Endodermal cell (in vitro differentiated cells): Measurements from ENCODE around the gene ZDHHC11. TPM values are rescaled to one million over a fixed set of nuclear protein-coding genes. Genes with fewer than 3 reads are reported as not detected.
"Not testable (repeated sequence)": the region's sequence is repeated elsewhere in the genome, so short reads cannot be mapped to it uniquely, and the experiment has no call there.

Source experiments
- DNase-seq: peaks from one replicate; pipeline ENCODE4 v3.0.0-alpha.2; 2017
- H3K27ac ChIP-seq: 2 replicates; pipeline ENCODE4 v1.5.1; 2013; ENCODE audit warnings: mild to moderate bottlenecking, low read depth, low read length, moderate library complexity
- H3K27me3 ChIP-seq: 2 replicates; pipeline ENCODE4 v1.6.1; 2013; ENCODE audit warnings: mild to moderate bottlenecking, low read length, moderate library complexity; ENCODE audit not compliant: insufficient read depth, control insufficient read depth, poor library complexity, severe bottlenecking
- H3K36me3 ChIP-seq: 2 replicates; pipeline ENCODE4 v1.7.0; 2013; ENCODE audit warnings: mild to moderate bottlenecking, low read length, moderate library complexity; ENCODE audit not compliant: control insufficient read depth, insufficient read depth
- H3K4me1 ChIP-seq: one replicate; pipeline ENCODE4 v1.7.0; 2013; ENCODE audit warnings: low read length; ENCODE audit not compliant: control insufficient read depth, insufficient read depth
- H3K4me3 ChIP-seq: 2 replicates; pipeline ENCODE4 v1.5.1; 2013; ENCODE audit warnings: mild to moderate bottlenecking, low read length, moderate library complexity
- H3K9ac ChIP-seq: 2 replicates; pipeline ENCODE4 v1.6.1; 2013; ENCODE audit warnings: mild to moderate bottlenecking, low read length, moderate library complexity; ENCODE audit not compliant: poor library complexity, severe bottlenecking; ENCODE audit errors: extremely low read depth
- H3K9me3 ChIP-seq: 2 replicates; pipeline ENCODE4 v1.6.1; 2013; ENCODE audit warnings: mild to moderate bottlenecking, low read length, moderate library complexity; ENCODE audit not compliant: control insufficient read depth
- H3K27ac Mint-ChIP-seq: 2 replicates; pipeline ENCODE4 v1.8.0; 2020; ENCODE audit warnings: mixed read lengths
- H3K27me3 Mint-ChIP-seq: 2 replicates; pipeline ENCODE4 v1.8.0; 2021; ENCODE audit warnings: mild to moderate bottlenecking, mixed read lengths; ENCODE audit not compliant: insufficient read depth
- H3K36me3 Mint-ChIP-seq: 2 replicates; pipeline ENCODE4 v1.8.0; 2020; ENCODE audit warnings: low read depth, mixed read lengths
- H3K4me1 Mint-ChIP-seq: 2 replicates; pipeline ENCODE4 v1.8.0; 2020; ENCODE audit warnings: mixed read lengths
- H3K4me3 Mint-ChIP-seq: 2 replicates; pipeline ENCODE4 v1.8.0; 2020; ENCODE audit warnings: mild to moderate bottlenecking, moderate library complexity, mixed read lengths
- H3K9me3 Mint-ChIP-seq: 2 replicates; pipeline ENCODE4 v1.8.0; 2020; ENCODE audit warnings: mild to moderate bottlenecking, mixed read lengths
- CTCF ChIP-seq: fragments of 200-600 bp; sonication (generic); conservative IDR thresholded peaks from 2 replicates; pipeline ENCODE4 v1.5.0; 2021; ENCODE audit warnings: antibody characterized with exemption, mild to moderate bottlenecking
- WGBS, 2 experiments: methylation state at CpG; one replicate each; pipeline versions ENCODE4 v1.1.5 to v1.1.7; 2013; ENCODE audit warnings: missing lambda C conversion rate in 2 of 2, mixed read lengths in 1 of 2; ENCODE audit not compliant: insufficient coverage in 1 of 2, insufficient read length in 1 of 2; 5-methylcytosine and 5-hydroxymethylcytosine counted together
- total RNA-seq, 2 donors: library from RNA; stranded (reverse); fragmentation: NEBNext Ultra II Directional in 1 of 2; extraction: Animal tissue kit (Norgen Biotek cat#: 25700) in 1 of 2; gene quantifications; 2 replicates in 1 of 2; 3 replicates in 1 of 2; pipeline ENCODE4 v1.2.1, GENCODE V29; 2021

The ZDHHC11 gene
- total RNA-seq, 2 donors from 2014 or later = 10.6 to 28.9 TPM

GRCh38 chr5:819078-819477 lies 31.7 kb downstream of the ZDHHC11 start:
- Mint-ChIP-seq H3K27me3 (no peaks in the 10 kb centered on the region), H3K4me1 (no peaks in the 10 kb centered on the region), H3K36me3 (peaks cover 24% of the 10 kb centered on the region), H3K27ac (no peak overlapping the region), H3K9me3 (peaks cover 2% of the 10 kb centered on the region), H3K4me3 (no peak overlapping the region)
- H3K27me3 ChIP-seq = no peaks in the 10 kb centered on the region
- H3K27ac ChIP-seq = no peak overlapping the region
- no peaks in the 10 kb centered on the region for H3K36me3 ChIP-seq
- no peaks in the 10 kb centered on the region for H3K4me1 ChIP-seq
- H3K9me3 ChIP-seq = no peaks in the 10 kb centered on the region
- H3K4me3 ChIP-seq = no peak overlapping the region
- TF ChIP-seq CTCF = no peak
- no peak for DNase-seq
- 93 to 100% methylated on average over 2 to 3 of the region's 3 CpGs for WGBS, 2 experiments
- no peak overlapping the region for H3K9ac ChIP-seq

- H3K4me3 ChIP-seq = no peak overlapping the region
- no peaks in the 10 kb centered on the region for H3K9me3 ChIP-seq
- no peak for DNase-seq
- TF ChIP-seq CTCF = no peak
- no peaks in the 10 kb centered on the region for H3K27me3 ChIP-seq
- 92 to 98% methylated on average over 6 to 15 of the region's 15 CpGs for WGBS, 2 experiments
- H3K4me1 ChIP-seq = no peaks in the 10 kb centered on the region
- no peak overlapping the region for H3K27ac ChIP-seq
- peaks cover 8% of the 10 kb centered on the region for H3K4me1 Mint-ChIP-seq
- no peaks in the 10 kb centered on the region for H3K27me3 Mint-ChIP-seq
- no peak overlapping the region for H3K9ac ChIP-seq
- H3K4me3 Mint-ChIP-seq = no peak overlapping the region
- no peak overlapping the region for H3K27ac Mint-ChIP-seq
- H3K36me3 ChIP-seq = no peaks in the 10 kb centered on the region
- H3K9me3 Mint-ChIP-seq = peaks cover 2% of the 10 kb centered on the region
- peaks cover 14% of the 10 kb centered on the region for H3K36me3 Mint-ChIP-seq
Observed at GRCh38 chr5:816176-816575, 34.6 kb downstream of the ZDHHC11 start.

GRCh38 chr5:815449-815848 lies 35.3 kb downstream of the ZDHHC11 start:
- H3K36me3 ChIP-seq = no peaks in the 10 kb centered on the region
- DNase-seq = no peak
- peaks cover 14% of the 10 kb centered on the region for H3K36me3 Mint-ChIP-seq
- H3K4me3 Mint-ChIP-seq = no peak overlapping the region
- H3K4me1 ChIP-seq = no peaks in the 10 kb centered on the region
- no peak for TF ChIP-seq CTCF
- H3K4me1 Mint-ChIP-seq = peaks cover 8% of the 10 kb centered on the region
- no peak overlapping the region for H3K27ac ChIP-seq
- H3K27ac Mint-ChIP-seq = no peak overlapping the region
- no peak overlapping the region for H3K9ac ChIP-seq
- H3K27me3 Mint-ChIP-seq = no peaks in the 10 kb centered on the region
- H3K9me3 Mint-ChIP-seq = peaks cover 2% of the 10 kb centered on the region
- no peaks in the 10 kb centered on the region for H3K27me3 ChIP-seq
- H3K4me3 ChIP-seq = no peak overlapping the region
- H3K9me3 ChIP-seq = no peaks in the 10 kb centered on the region
- 93 to 100% methylated on average over 1 to 3 of the region's 3 CpGs for WGBS, 2 experiments

- not testable (repeated sequence) for H3K27ac Mint-ChIP-seq, H3K27ac ChIP-seq, H3K27me3 ChIP-seq, H3K4me3 ChIP-seq, H3K9me3 Mint-ChIP-seq, H3K4me1 ChIP-seq, H3K4me3 Mint-ChIP-seq, H3K27me3 Mint-ChIP-seq, DNase-seq, H3K9ac ChIP-seq, H3K4me1 Mint-ChIP-seq, H3K9me3 ChIP-seq, H3K36me3 ChIP-seq
- peaks cover 14% of the 10 kb centered on the region for H3K36me3 Mint-ChIP-seq
- no CpG with 5 or more reads among the region's 5 CpGs for WGBS, 2 experiments
Observed at GRCh38 chr5:813575-813974, 37.2 kb downstream of the ZDHHC11 start.
